GDM1 (cell line): Measurements from ENCODE around the gene UFSP2.

ENCODE experiments used
- DNase-seq: peaks from one replicate; lab custom pipeline; 2025; lab: John Stamatoyannopoulos, UW

Gene UFSP2

GRCh38 chr4:185352741-185353140, 73.0 kb downstream of the UFSP2 start:
- no peak for DNase-seq

GRCh38 chr4:185352202-185352601, 73.6 kb downstream of the UFSP2 start:
- no peak for DNase-seq

GRCh38 chr4:185351691-185352090, 74.1 kb downstream of the UFSP2 start:
- DNase-seq = no peak
